IMR-90 (cell line): Measurements from ENCODE around the gene ZNF622. TPM values are rescaled to one million over a fixed set of nuclear protein-coding genes. Genes with fewer than 3 reads are reported as not detected.
A peak's percentile ranks its signal among the peaks of the same experiment; 100 is the strongest.

Experiments used
- ATAC-seq: fragments of 200-7000 bp; cut with Tn5 transposase; 2 replicates; pipeline ENCODE4 v1.9.1; 2020; ENCODE audit warnings: low read depth, mild to moderate bottlenecking, moderate library complexity
- BruUV-seq: library from RNA; stranded (reverse); fragments of 400-500 nt; replicated peaks from 2 replicates; lab custom pipeline; 2021; lab: Mats Ljungman, UMichigan
- CTCF ChIA-PET: fragments of 300-600 bp; formaldehyde crosslinking; extraction: SDS; loops from one replicate; lab custom pipeline; 2021; ENCODE audit warnings: antibody characterized with exemption; lab: Yijun Ruan, JAX
- POLR2A ChIA-PET: fragments of 300-600 bp; sonication (Branson Sonifier 250); formaldehyde crosslinking; loops from one replicate; lab custom pipeline; 2022; ENCODE audit warnings: antibody characterized with exemption; ENCODE audit not compliant: unreplicated experiment; lab: Charles Lee
- DNase-seq: peaks from one replicate; pipeline ENCODE4 v3.0.0; 2013
- H2AFZ ChIP-seq: replicated peaks from 2 replicates; pipeline ENCODE3; 2013; ENCODE audit warnings: low read length, mild to moderate bottlenecking; ENCODE audit not compliant: poor library complexity
- H2AK5ac ChIP-seq: 2 replicates; pipeline ENCODE4 v1.6.1; 2013; ENCODE audit warnings: low read depth, low read length, inconsistent platforms
- H2AK9ac ChIP-seq: replicated peaks from 2 replicates; pipeline ENCODE3; 2013; ENCODE audit warnings: mild to moderate bottlenecking, low read depth, low read length, moderate library complexity; ENCODE audit not compliant: poor library complexity
- H2BK120ac ChIP-seq: 2 replicates; pipeline ENCODE4 v1.6.1; 2013; ENCODE audit warnings: low read depth, low read length, inconsistent platforms
- H2BK15ac ChIP-seq: 3 replicates; pipeline ENCODE4 v1.6.1; 2013; ENCODE audit warnings: low read depth, low read length, inconsistent platforms
- H2BK20ac ChIP-seq: 2 replicates; pipeline ENCODE4 v1.6.1; 2013; ENCODE audit warnings: low read depth, mild to moderate bottlenecking, inconsistent platforms, low read length, moderate library complexity
- H2BK5ac ChIP-seq: 2 replicates; pipeline ENCODE4 v1.6.1; 2013; ENCODE audit warnings: mild to moderate bottlenecking, low read depth, low read length, inconsistent platforms; ENCODE audit not compliant: poor library complexity, severe bottlenecking
- H3K14ac ChIP-seq: replicated peaks from 2 replicates; pipeline ENCODE4 v1.6.1; 2013; ENCODE audit warnings: low read depth, low read length, inconsistent platforms
- H3K18ac ChIP-seq: 2 replicates; pipeline ENCODE4 v1.6.1; 2013; ENCODE audit warnings: low read depth, low read length, control low read depth
- H3K23ac ChIP-seq: 2 replicates; pipeline ENCODE4 v1.6.1; 2013; ENCODE audit warnings: low read depth, low read length, inconsistent platforms
- H3K27ac ChIP-seq: 2 replicates; pipeline ENCODE4 v1.5.1; 2013; ENCODE audit warnings: mild to moderate bottlenecking, control low read depth, low read length; ENCODE audit not compliant: insufficient read depth
- H3K27me3 ChIP-seq: 2 replicates; pipeline ENCODE4 v1.6.1; 2013; ENCODE audit warnings: low read length; ENCODE audit not compliant: control insufficient read depth, insufficient read depth
- H3K36me3 ChIP-seq: 2 replicates; pipeline ENCODE4 v1.6.1; 2013; ENCODE audit warnings: low read length, mixed read lengths; ENCODE audit not compliant: control insufficient read depth, insufficient read depth
- H3K4ac ChIP-seq: 2 replicates; pipeline ENCODE4 v1.6.1; 2013; ENCODE audit warnings: low read depth, low read length, inconsistent platforms
- H3K4me1 ChIP-seq: 2 replicates; pipeline ENCODE4 v1.6.1; 2013; ENCODE audit warnings: low read length, mixed read lengths; ENCODE audit not compliant: control insufficient read depth, insufficient read depth
- H3K4me2 ChIP-seq: 2 replicates; pipeline ENCODE4 v1.6.1; 2013; ENCODE audit warnings: low read depth, mild to moderate bottlenecking, control low read depth, low read length, moderate library complexity
- H3K4me3 ChIP-seq: 2 replicates; pipeline ENCODE4 v1.5.1; 2013; ENCODE audit warnings: low read depth, mild to moderate bottlenecking, control low read depth, low read length, moderate library complexity; ENCODE audit not compliant: insufficient read depth
- H3K56ac ChIP-seq: 2 replicates; pipeline ENCODE4 v1.6.1; 2013; ENCODE audit warnings: low read length, inconsistent platforms; ENCODE audit not compliant: insufficient read depth; ENCODE audit errors: extremely low read depth
- H3K79me1 ChIP-seq, 2 experiments: 2 replicates each; pipeline ENCODE4 v1.6.1; 2013; ENCODE audit warnings: low read length in 2 of 2, inconsistent platforms in 1 of 2, low read depth in 1 of 2
- H3K9ac ChIP-seq: 2 replicates; pipeline ENCODE4 v1.6.1; 2013; ENCODE audit warnings: low read depth, low read length, control low read depth
- H3K9me1 ChIP-seq: 2 replicates; pipeline ENCODE4 v1.6.1; 2013; ENCODE audit warnings: low read length, inconsistent platforms; ENCODE audit not compliant: insufficient read depth
- H3K9me3 ChIP-seq: 2 replicates; pipeline ENCODE4 v1.6.1; 2013; ENCODE audit warnings: low read length; ENCODE audit not compliant: control insufficient read depth, insufficient read depth
- H4K20me1 ChIP-seq: 2 replicates; pipeline ENCODE4 v1.6.1; 2013; ENCODE audit warnings: low read length, inconsistent platforms; ENCODE audit not compliant: insufficient read depth
- H4K5ac ChIP-seq: 2 replicates; pipeline ENCODE4 v1.6.1; 2013; ENCODE audit warnings: mild to moderate bottlenecking, low read depth, low read length, control low read depth
- H4K8ac ChIP-seq, 2 experiments: 2 replicates each; pipeline ENCODE4 v1.6.1; 2013; ENCODE audit warnings: low read depth in 2 of 2, low read length in 2 of 2, control low read depth in 1 of 2, inconsistent platforms in 1 of 2
- H4K91ac ChIP-seq: 2 replicates; pipeline ENCODE4 v1.6.1; 2013; ENCODE audit warnings: low read depth, low read length, inconsistent platforms; ENCODE audit not compliant: insufficient read depth
- BHLHE40 ChIP-seq: fragments of 150-350 bp; IDR thresholded peaks from 2 replicates; pipeline ENCODE4 v1.6.1; 2016; ENCODE audit warnings: mild to moderate bottlenecking, low read depth, low read length
- CEBPB ChIP-seq: IDR thresholded peaks from 2 replicates; pipeline ENCODE4 v1.6.1; 2012; ENCODE audit warnings: low read depth, low read length, improper control_type of control experiment
- CHD1 ChIP-seq: IDR thresholded peaks from 2 replicates; pipeline ENCODE4 v1.6.1; 2012; ENCODE audit warnings: low read depth, low read length, improper control_type of control experiment
- CTCF ChIP-seq: conservative IDR thresholded peaks from 2 replicates; pipeline ENCODE4 v1.5.1; 2012; ENCODE audit warnings: mild to moderate bottlenecking, low read depth, low read length, improper control_type of control experiment
- ELK1 ChIP-seq: fragments of 150-350 bp; IDR thresholded peaks from 2 replicates; pipeline ENCODE4 v1.6.1; 2016; ENCODE audit warnings: low read depth, mild to moderate bottlenecking, low read length, moderate library complexity, borderline replicate concordance
- FOS ChIP-seq: fragments of 150-350 bp; IDR thresholded peaks from 2 replicates; pipeline ENCODE4 v1.6.1; 2016; ENCODE audit warnings: low read depth, low read length
- MAFK ChIP-seq: IDR thresholded peaks from 2 replicates; pipeline ENCODE4 v1.6.1; 2012; ENCODE audit warnings: low read depth, low read length, improper control_type of control experiment
- NFE2L2 ChIP-seq: fragments of 150-350 bp; IDR thresholded peaks from 2 replicates; pipeline ENCODE4 v1.6.1; 2016; ENCODE audit warnings: low read depth, mild to moderate bottlenecking, low read length
- POLR2A ChIP-seq: IDR thresholded peaks from 2 replicates; pipeline ENCODE4 v1.6.1; 2012; ENCODE audit warnings: mild to moderate bottlenecking, low read depth, low read length
- RAD21 ChIP-seq: IDR thresholded peaks from 2 replicates; pipeline ENCODE4 v1.6.1; 2012; ENCODE audit warnings: low read length, improper control_type of control experiment
- RCOR1 ChIP-seq: IDR thresholded peaks from 2 replicates; pipeline ENCODE4 v1.6.1; 2012; ENCODE audit warnings: mild to moderate bottlenecking, low read length, improper control_type of control experiment; ENCODE audit not compliant: insufficient replicate concordance
- RFX5 ChIP-seq: IDR thresholded peaks from 2 replicates; pipeline ENCODE4 v1.8.0; 2012; ENCODE audit warnings: low read depth, mild to moderate bottlenecking, low read length, moderate library complexity
- SMC3 ChIP-seq: fragments of 150-350 bp; IDR thresholded peaks from 2 replicates; pipeline ENCODE4 v1.6.1; 2016; ENCODE audit warnings: low read depth, mild to moderate bottlenecking, antibody characterized with exemption, low read length, moderate library complexity
- USF2 ChIP-seq: fragments of 150-350 bp; IDR thresholded peaks from 2 replicates; pipeline ENCODE4 v1.6.1; 2017; ENCODE audit warnings: mild to moderate bottlenecking, antibody characterized with exemption, low read length, low read depth
- WGBS, 2 experiments: methylation state at CpG; one replicate each; pipeline versions ENCODE4 v1.1.5 to v1.1.7; 2013; ENCODE audit warnings: missing lambda C conversion rate in 2 of 2; ENCODE audit not compliant: insufficient read length in 1 of 2; ENCODE audit errors: extremely low coverage in 2 of 2; 5-methylcytosine and 5-hydroxymethylcytosine counted together
- dilution Hi-C: fragments of 300-500 bp; cut with HindIII; formaldehyde crosslinking; loops from one replicate; pipeline ENCODE4 v1.14.3; 2018; ENCODE audit warnings: low sequenced_read_pairs; ENCODE audit not compliant: unreplicated experiment
- in situ Hi-C: fragments of 300-500 bp; cut with MboI; formaldehyde crosslinking; loops from 3 replicates; pipeline ENCODE4 v1.14.3; 2019; ENCODE audit warnings: low sequenced_read_pairs, inconsistent platforms, mixed read lengths
- intact Hi-C: fragments of 100-400 bp; cut with micrococcal nuclease; formaldehyde crosslinking; loops from 2 replicates; pipeline ENCODE4 v1.10.0; 2022
- polyA plus RNA-seq, 3 experiments: library from polyadenylated mRNA; depleted of rRNA; stranded (reverse); fragments of >200 nt; gene quantifications; 2 replicates each; pipeline ENCODE4 v1.2.3, GENCODE V29; 2012; ENCODE audit warnings: low replicate concordance in 1 of 3
- total RNA-seq: library from RNA; depleted of rRNA; stranded (reverse); fragments of >200 nt; gene quantifications from 2 replicates; pipeline ENCODE4 v1.2.3, GENCODE V29; 2012

Gene ZNF622
- total and polyA plus RNA-seq, 2 of the 4 experiments (the other 2 are of a cell fraction), result 19.5 to 49.3 TPM

GRCh38 chr5:16502866-16503265, 37.3 kb upstream of the ZNF622 start:
- POLR2A ChIA-PET, result no interaction called here
- Histone ChIP-seq H4K8ac (no peak overlapping the region), H3K27me3 (peaks cover 11% of the 10 kb centered on the region), H2AFZ (no peak overlapping the region), H3K23ac (no peak overlapping the region), H3K9me3 (0 out of 2 replicates have a peak, but pooled peaks cover 2% of the 10 kb centered on the region), H3K9me1 (no peaks in the 10 kb centered on the region), H3K14ac (no peak overlapping the region), H3K4me3 (no peak overlapping the region), H2AK5ac (no peak overlapping the region), H2AK9ac (no peak overlapping the region), H3K79me1 (no peaks in the 10 kb centered on the region), H3K36me3 (no peaks in the 10 kb centered on the region), H3K9ac (no peak overlapping the region), H3K56ac (no peak overlapping the region), H3K18ac (no peak overlapping the region), H4K91ac (no peak overlapping the region), H3K4me1 (peaks cover 2% of the 10 kb centered on the region; the same call in 1 of the 2 replicates), H2BK5ac (no peak overlapping the region), H3K27ac (no peak overlapping the region), H2BK120ac (no peak overlapping the region), H4K20me1 (no peaks in the 10 kb centered on the region), H4K5ac (no peak overlapping the region), H3K4ac (no peak overlapping the region), H3K4me2 (no peak overlapping the region), H2BK15ac (no peak overlapping the region), H2BK20ac (no peak overlapping the region)
- TF ChIP-seq NFE2L2, result no peak
- TF ChIP-seq FOS, result no peak
- no peak for TF ChIP-seq CEBPB
- TF ChIP-seq MAFK, result no peak
- TF ChIP-seq USF2, result no peak
- TF ChIP-seq CHD1, result no peak
- no peak for TF ChIP-seq RCOR1
- no peak for TF ChIP-seq SMC3
- no peak for TF ChIP-seq ELK1
- no peak for TF ChIP-seq BHLHE40
- TF ChIP-seq POLR2A, result no peak
- no peak for TF ChIP-seq RFX5
- no peak for TF ChIP-seq CTCF
- TF ChIP-seq RAD21, result no peak
- DNase-seq, result peak; percentile 9
- no TSS peak for BruUV-seq
- dilution Hi-C loops, result no loop called here
- peak; percentile 51; the same call in 1 of the 2 replicates for ATAC-seq
- CTCF ChIA-PET, result no interaction called here
- WGBS, 2 experiments, result 40% methylated on average over 1 of the region's 3 CpGs; no CpG with 5 or more reads in 1 of the 2 experiments
- in situ Hi-C loops, result no loop called here
- intact Hi-C loops, result no loop called here
